H1 (cell line): Measurements from ENCODE around the gene COL5A1.

Experiments used
- CEBPB ChIP-seq: IDR thresholded peaks from 2 replicates; pipeline ENCODE4 v1.6.1; 2012; ENCODE audit warnings: low read depth, low read length
- CHD2 ChIP-seq: IDR thresholded peaks from 2 replicates; pipeline ENCODE4 v1.6.1; 2012; ENCODE audit warnings: low read length, improper control_type of control experiment
- CTCF ChIP-seq, 3 experiments: IDR thresholded peaks; 1 replicate in 2 of 3; 2 replicates in 1 of 3; pipeline versions ENCODE4 v1.5.1 to v1.6.1; 2011; ENCODE audit warnings: low read length in 3 of 3, mild to moderate bottlenecking in 3 of 3, inconsistent platforms in 2 of 3, low read depth in 1 of 3, moderate library complexity in 1 of 3; ENCODE audit not compliant: insufficient read depth in 1 of 3; ENCODE audit errors: control extremely low read depth in 1 of 3
- EP300 ChIP-seq, 2 experiments: IDR thresholded peaks; 1 replicate in 1 of 2; 2 replicates in 1 of 2; pipeline ENCODE4 v1.6.1; 2011 to 2012; ENCODE audit warnings: low read depth in 2 of 2, low read length in 2 of 2, mild to moderate bottlenecking in 2 of 2, borderline replicate concordance in 1 of 2, inconsistent platforms in 1 of 2, moderate library complexity in 1 of 2
- EZH2 ChIP-seq: fragments of 200-600 bp; sonication (generic); IDR thresholded peaks from 2 replicates; pipeline ENCODE4 v1.7.1; 2012; ENCODE audit warnings: low read depth, mild to moderate bottlenecking, moderate library complexity, low read length, inconsistent platforms; ENCODE audit not compliant: severe bottlenecking
- FOSL1 ChIP-seq: IDR thresholded peaks from 2 replicates; pipeline ENCODE4 v1.6.1; 2011; ENCODE audit warnings: mild to moderate bottlenecking, low read depth, low read length, moderate library complexity; ENCODE audit not compliant: insufficient read depth
- JUN ChIP-seq: IDR thresholded peaks from 2 replicates; pipeline ENCODE4 v1.6.1; 2011; ENCODE audit warnings: low read depth, mild to moderate bottlenecking, improper control_type of control experiment, low read length
- PHF8 ChIP-seq: fragments of 200-600 bp; sonication (generic); conservative IDR thresholded peaks from 2 replicates; pipeline ENCODE4 v1.7.1; 2012; ENCODE audit warnings: low read depth, mild to moderate bottlenecking, inconsistent platforms, low read length, moderate library complexity
- POLR2A ChIP-seq, 2 experiments: IDR thresholded peaks; 1 replicate in 1 of 2; 2 replicates in 1 of 2; pipeline ENCODE4 v1.6.1; 2011; ENCODE audit warnings: low read depth in 2 of 2, low read length in 2 of 2, mild to moderate bottlenecking in 2 of 2; ENCODE audit errors: control extremely low read depth in 1 of 2
- POLR2AphosphoS5 ChIP-seq: IDR thresholded peaks from 2 replicates; pipeline ENCODE4 v1.6.1; 2011; ENCODE audit warnings: low read depth, low read length
- RBBP5 ChIP-seq: IDR thresholded peaks from 2 replicates; pipeline ENCODE4 v1.7.1; 2012; ENCODE audit warnings: low read depth, mild to moderate bottlenecking, inconsistent platforms, low read length, moderate library complexity, borderline replicate concordance
- SP2 ChIP-seq: IDR thresholded peaks from 2 replicates; pipeline ENCODE4 v1.6.1; 2012; ENCODE audit warnings: mild to moderate bottlenecking, low read length, inconsistent platforms
- TAF1 ChIP-seq: IDR thresholded peaks from 2 replicates; pipeline ENCODE4 v1.6.1; 2011; ENCODE audit warnings: mild to moderate bottlenecking, low read depth, low read length
- TCF12 ChIP-seq: IDR thresholded peaks from 2 replicates; pipeline ENCODE4 v1.6.1; 2011; ENCODE audit warnings: low read depth, mild to moderate bottlenecking, low read length

- TF ChIP-seq CTCF (IDR thresholded peaks at IDR 0.05; ENCODE audit: control extremely low read depth in 1 of 3, insufficient read depth in 1 of 3, low read depth in 1 of 3, low read length in 3 of 3), result no peak
- no peak for TF ChIP-seq RBBP5
- no peak for TF ChIP-seq TCF12
- no peak for TF ChIP-seq POLR2A (IDR thresholded peaks at IDR 0.05; ENCODE audit: control extremely low read depth in 1 of 2, low read depth in 2 of 2, low read length in 2 of 2)
- TF ChIP-seq EP300 (IDR thresholded peaks at IDR 0.05; ENCODE audit: borderline replicate concordance in 1 of 2, low read depth in 2 of 2, low read length in 2 of 2), result no peak
- TF ChIP-seq FOSL1, result no peak
- no peak for TF ChIP-seq CEBPB
- TF ChIP-seq JUN, result no peak
- TF ChIP-seq SP2, result no peak
- no peak for TF ChIP-seq POLR2AphosphoS5
- no peak for TF ChIP-seq CHD2
- TF ChIP-seq PHF8, result no peak
- TF ChIP-seq EZH2, result no peak
- no peak for TF ChIP-seq TAF1
Observed at GRCh38 chr9:134710901-134711300, 69.3 kb downstream of the COL5A1 start.
